Heart left ventricle (tissue), 16 donors: Measurements from ENCODE around the gene DDX31. TPM values are rescaled to one million over a fixed set of nuclear protein-coding genes. Genes with fewer than 3 reads are reported as not detected.

Experiments used
- ATAC-seq, 4 donors: fragments of 200-7000 bp; cut with Tn5 transposase; one replicate each; pipeline ENCODE4 v1.9.1; 2020 to 2022; ENCODE audit warnings: moderate library complexity in 4 of 4, mild to moderate bottlenecking in 3 of 4, moderate number of reproducible peaks in 1 of 4
- DNase-seq, 5 donors: peaks; one replicate each; pipeline ENCODE4 v3.0.0-alpha.2; 2020
- H3K27ac ChIP-seq, 12 donors: fragments of 200-600 bp; sonication (generic) in 4 of 12; one replicate each; pipeline versions ENCODE4 v1.5.0 to v1.8.0; 2016 to 2022; ENCODE audit warnings: mild to moderate bottlenecking in 2 of 12
- H3K27me3 ChIP-seq, 9 donors: fragments of 200-600 bp; sonication (generic) in 2 of 9; one replicate each; pipeline versions ENCODE4 v1.5.1 to v1.8.0; 2016 to 2022; ENCODE audit warnings: mild to moderate bottlenecking in 3 of 9
- H3K36me3 ChIP-seq, 9 donors: fragments of 200-600 bp; sonication (generic) in 2 of 9; one replicate each; pipeline versions ENCODE4 v1.5.0 to v1.8.0; 2018 to 2022; ENCODE audit warnings: mild to moderate bottlenecking in 2 of 9
- H3K4me1 ChIP-seq, 12 donors: fragments of 200-600 bp; sonication (generic) in 4 of 12; one replicate each; pipeline versions ENCODE4 v1.5.0 to v1.8.0; 2016 to 2022; ENCODE audit warnings: mild to moderate bottlenecking in 3 of 12
- H3K4me3 ChIP-seq, 12 donors: fragments of 200-600 bp; sonication (generic) in 4 of 12; one replicate each; pipeline versions ENCODE4 v1.5.0 to v1.8.0; 2017 to 2022; ENCODE audit warnings: mild to moderate bottlenecking in 9 of 12, moderate library complexity in 4 of 12
- H3K9me3 ChIP-seq, 12 donors: fragments of 200-600 bp; sonication (generic) in 4 of 12; one replicate each; pipeline versions ENCODE4 v1.5.0 to v1.8.0; 2016 to 2022; ENCODE audit warnings: mild to moderate bottlenecking in 1 of 12
- CTCF ChIP-seq, 12 donors: fragments of 200-600 bp; sonication (generic) in 4 of 12; IDR thresholded peaks; one replicate each; pipeline versions ENCODE4 v1.5.0 to v1.8.0; 2018 to 2022; ENCODE audit warnings: antibody characterized with exemption in 12 of 12, mild to moderate bottlenecking in 5 of 12
- POLR2A ChIP-seq, 2 donors: fragments of 450-650 bp; IDR thresholded peaks; one replicate each; pipeline ENCODE4 v1.6.1; 2017; ENCODE audit warnings: antibody characterized with exemption in 2 of 2, mild to moderate bottlenecking in 2 of 2, moderate library complexity in 2 of 2
- WGBS, 4 donors: extraction: QIAGEN DNeasy Blood & Tissue Kit in 2 of 4; methylation state at CpG; one replicate each; pipeline versions ENCODE4 v1.1.5 to v1.1.7; 2013 to 2018; 5-methylcytosine and 5-hydroxymethylcytosine counted together
- intact Hi-C, 10 donors: fragments of 100-400 bp; cut with DNase I; formaldehyde crosslinking; loops; one replicate each; pipeline versions ENCODE4 v1.11.1 to v1.14.2; 2022
- polyA plus RNA-seq, 2 donors: library from polyadenylated mRNA; stranded (reverse); fragments of 200-250 nt; gene quantifications; one replicate each; pipeline ENCODE4 v1.2.3, GENCODE V29; 2013
- total RNA-seq, 9 donors: library from RNA; depleted of rRNA in 2 of 9; stranded (reverse); fragments of >200 nt in 2 of 9; fragmentation: NEBNext Ultra II Directional in 3 of 9; extraction: Animal tissue kit (Norgen Biotek cat#: 25700) in 3 of 9; gene quantifications; one replicate each; pipeline versions ENCODE4 v1.1.0 to v1.2.4, GENCODE V29; 2016 to 2023
- donor health status: ischemic (EF 13 %, LVEDD 7.1; RV severe dilation, severe dysfunction).
- donor health status: healthy with polysubstance abuse.
- donor health status: DM: no; HTN: yes; CAD: no.
- donor health status: DM: no; HTN: no; CAD: no.
- donor health status: ischemic (EF 25% LVEDD 6.9; RV normal size, moderate dysfunction).
- donor health status: ischemic (EF 25% LVEDD 5.7; RV mildly dilated, moderate dysfunction).
- donor health status: healthy.
- donor health status: DM: yes; HTN: yes; CAD: no.
- donor health status: ischemic (EF 35%, LVEDD 5.7; RV mildly dilated, moderate dysfunction).
- donor health status: nonischemic (EF 11% LVEDD 7.7; RV severe dilation, severe dysfunction).
- donor health status: DM: yes; HTN: yes; CAD: no.
- donor health status: PGD.
- donor health status: ischemic (EF 29% LVEDD 5.4; RV normal size, mild dysfunction).
- donor health status: nonischemic (EF 23%, LVEDD 6.1; RV moderate dilation, normal function).

DDX31 gene
- total and polyA plus RNA-seq, 11 donors = 2.4 to 7.0 (median 5.1) TPM

GRCh38 chr9:132615774-132616173 lies 54.0 kb downstream of the DDX31 start:
- Histone ChIP-seq H3K4me1 (no peaks in the 10 kb centered on the region), H3K4me3 (no peak overlapping the region), H3K27me3 (no peaks in the 10 kb centered on the region), H3K27ac (no peak overlapping the region), H3K9me3 (no peaks in the 10 kb centered on the region), H3K36me3 (peaks cover 0 to 98% (median 72%) of the 10 kb centered on the region in 9 donors)
- WGBS, 4 donors = 81 to 96% (median 91%) methylated on average over 2 of the region's 2 CpGs
- ATAC-seq (no peak), DNase-seq (no peak)
- TF ChIP-seq CTCF (IDR thresholded peaks at IDR 0.05) (no peak), POLR2A (IDR thresholded peaks at IDR 0.05) (no peak)
- intact Hi-C loops = no loop called here

GRCh38 chr9:132614324-132614723 lies 55.5 kb downstream of the DDX31 start:
- ATAC-seq (no peak), DNase-seq (no peak)
- 75 to 82% (median 80%) methylated on average over 6 of the region's 6 CpGs for WGBS, 4 donors
- Histone ChIP-seq H3K27me3 (no peaks in the 10 kb centered on the region), H3K4me1 (no peaks in the 10 kb centered on the region), H3K36me3 (peaks cover 0 to 98% (median 82%) of the 10 kb centered on the region in 9 donors), H3K9me3 (no peaks in the 10 kb centered on the region), H3K4me3 (no peak overlapping the region), H3K27ac (no peak overlapping the region)
- TF ChIP-seq CTCF (IDR thresholded peaks at IDR 0.05) (no peak), POLR2A (IDR thresholded peaks at IDR 0.05) (no peak)
- intact Hi-C loops = no loop called here

GRCh38 chr9:132610661-132611060 lies 59.1 kb downstream of the DDX31 start:
- TF ChIP-seq CTCF (IDR thresholded peaks at IDR 0.05) (no peak), POLR2A (IDR thresholded peaks at IDR 0.05) (no peak)
- DNase-seq (no peak), ATAC-seq (no peak)
- no peaks in the 10 kb centered on the region for H3K9me3 ChIP-seq
- intact Hi-C loops = no loop called here
- no peaks in the 10 kb centered on the region for H3K27me3 ChIP-seq
- H3K4me3 ChIP-seq = no peak overlapping the region
- H3K36me3 ChIP-seq = peaks cover 0 to 98% (median 87%) of the 10 kb centered on the region in 9 donors
- no peaks in the 10 kb centered on the region for H3K4me1 ChIP-seq
- no peak overlapping the region for H3K27ac ChIP-seq
- WGBS, 4 donors = 87 to 90% (median 88%) methylated on average over 12 of the region's 12 CpGs

GRCh38 chr9:132609829-132610228 lies 60.0 kb downstream of the DDX31 start:
- no peaks in the 10 kb centered on the region for H3K4me1 ChIP-seq
- no peak for ATAC-seq
- 85 to 97% (median 88%) methylated on average over 6 to 7 of the region's 7 CpGs for WGBS, 4 donors
- H3K27me3 ChIP-seq = no peaks in the 10 kb centered on the region
- TF ChIP-seq POLR2A (IDR thresholded peaks at IDR 0.05) (no peak), CTCF (IDR thresholded peaks at IDR 0.05) (no peak)
- H3K9me3 ChIP-seq = no peaks in the 10 kb centered on the region
- peaks cover 0 to 95% (median 82%) of the 10 kb centered on the region in 9 donors for H3K36me3 ChIP-seq
- DNase-seq = no peak
- H3K27ac ChIP-seq = no peak overlapping the region
- no peak overlapping the region for H3K4me3 ChIP-seq
- intact Hi-C loops = no loop called here
